OCI-LY3 (cell line): ENCODE results near the gene MAPT.

Source experiments
- EZH2phosphoT487 ChIP-seq: fragments of 200-600 bp; shearing (Covaris generic); IDR thresholded peaks from 2 replicates; pipeline ENCODE4 v1.6.1; 2018; ENCODE audit warnings: antibody characterized with exemption, mixed run types, low read depth
- TF ChIP-seq, protein P1 (sequence below): fragments of 200-600, 300-600 bp; sonication (generic); IDR thresholded peaks from 2 replicates; pipeline ENCODE4 v1.5.1; 2014; ENCODE audit warnings: antibody characterized with exemption, low read length, low read depth

DNA sequence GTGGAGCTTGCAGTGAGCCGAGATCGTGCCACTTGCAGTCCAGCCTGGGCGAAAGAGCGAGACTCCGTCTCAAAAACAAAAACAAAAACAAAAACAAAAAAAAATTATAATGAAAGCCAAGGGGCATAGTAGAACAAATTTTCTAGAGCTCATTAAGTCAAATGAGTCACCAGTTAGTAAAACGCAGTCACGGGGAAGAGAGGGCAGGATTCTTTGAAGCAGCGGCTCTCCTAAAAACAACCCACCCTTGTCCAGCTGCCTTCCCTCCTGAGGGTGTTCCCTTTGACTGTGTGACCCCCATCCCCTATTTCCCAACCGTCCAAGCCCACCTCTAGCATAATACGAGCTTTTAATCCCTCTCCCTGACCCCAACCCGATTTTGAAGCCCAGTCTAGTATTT, 60.6 kb downstream of the MAPT start:
- TF ChIP-seq, protein P1, sequence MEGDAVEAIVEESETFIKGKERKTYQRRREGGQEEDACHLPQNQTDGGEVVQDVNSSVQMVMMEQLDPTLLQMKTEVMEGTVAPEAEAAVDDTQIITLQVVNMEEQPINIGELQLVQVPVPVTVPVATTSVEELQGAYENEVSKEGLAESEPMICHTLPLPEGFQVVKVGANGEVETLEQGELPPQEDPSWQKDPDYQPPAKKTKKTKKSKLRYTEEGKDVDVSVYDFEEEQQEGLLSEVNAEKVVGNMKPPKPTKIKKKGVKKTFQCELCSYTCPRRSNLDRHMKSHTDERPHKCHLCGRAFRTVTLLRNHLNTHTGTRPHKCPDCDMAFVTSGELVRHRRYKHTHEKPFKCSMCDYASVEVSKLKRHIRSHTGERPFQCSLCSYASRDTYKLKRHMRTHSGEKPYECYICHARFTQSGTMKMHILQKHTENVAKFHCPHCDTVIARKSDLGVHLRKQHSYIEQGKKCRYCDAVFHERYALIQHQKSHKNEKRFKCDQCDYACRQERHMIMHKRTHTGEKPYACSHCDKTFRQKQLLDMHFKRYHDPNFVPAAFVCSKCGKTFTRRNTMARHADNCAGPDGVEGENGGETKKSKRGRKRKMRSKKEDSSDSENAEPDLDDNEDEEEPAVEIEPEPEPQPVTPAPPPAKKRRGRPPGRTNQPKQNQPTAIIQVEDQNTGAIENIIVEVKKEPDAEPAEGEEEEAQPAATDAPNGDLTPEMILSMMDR: no peak
- no peak for TF ChIP-seq EZH2phosphoT487
